DMS79 (cell line): ENCODE results near the gene ASB12.
"Not testable (repeated sequence)": the region's sequence is repeated elsewhere in the genome, so short reads cannot be mapped to it uniquely, and the experiment has no call there.

Experiments used
- DNase-seq: peaks from one replicate; lab custom pipeline; 2025; lab: John Stamatoyannopoulos, UW

Gene ASB12

DNA sequence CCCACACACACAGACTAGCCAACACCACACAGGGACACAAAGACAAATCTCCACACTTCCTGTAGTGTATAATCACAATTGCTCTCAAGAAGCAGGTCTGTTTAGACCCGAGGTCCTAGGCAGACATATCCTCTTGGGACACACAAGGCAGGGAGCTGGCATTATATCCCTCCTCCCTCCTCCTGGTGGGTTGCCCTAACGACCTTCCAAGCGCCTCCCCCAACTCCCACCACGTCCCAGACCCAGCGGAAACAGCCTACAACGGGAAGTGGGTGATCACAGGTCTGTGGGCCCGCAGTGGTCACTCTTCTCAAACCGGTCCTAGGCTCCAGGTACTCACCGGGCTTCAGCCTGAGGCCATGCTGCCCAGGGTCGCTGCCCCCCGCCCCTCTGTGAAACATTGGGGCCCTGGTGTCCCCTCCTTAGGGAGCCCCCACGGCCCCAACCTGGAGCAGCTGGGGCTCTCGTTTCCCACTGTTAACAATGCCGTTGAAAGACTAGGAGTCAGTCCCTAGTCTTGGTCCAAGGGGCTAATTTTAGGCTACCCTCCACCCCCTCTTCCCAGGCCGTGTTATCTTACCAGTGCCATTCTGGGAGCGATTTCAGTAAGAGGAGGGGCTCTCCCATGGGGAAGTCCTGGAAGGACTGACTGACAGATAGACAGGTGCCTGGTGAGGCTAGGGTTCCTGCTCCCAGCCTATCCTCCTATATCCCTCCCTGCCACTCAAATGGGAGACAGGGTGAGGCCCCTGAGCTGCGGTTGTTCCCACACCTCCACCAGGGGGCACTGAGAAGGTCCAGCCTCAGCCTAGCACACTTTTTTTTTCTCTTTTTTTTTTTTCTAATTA is at the start of gene ASB12:
Gene ASB12, minus strand, starts transcription at position 485 of the 848 bp plus-strand sequence. CDS start 4,957 bp downstream, outside the sequence.
- no peak for DNase-seq

DNA sequence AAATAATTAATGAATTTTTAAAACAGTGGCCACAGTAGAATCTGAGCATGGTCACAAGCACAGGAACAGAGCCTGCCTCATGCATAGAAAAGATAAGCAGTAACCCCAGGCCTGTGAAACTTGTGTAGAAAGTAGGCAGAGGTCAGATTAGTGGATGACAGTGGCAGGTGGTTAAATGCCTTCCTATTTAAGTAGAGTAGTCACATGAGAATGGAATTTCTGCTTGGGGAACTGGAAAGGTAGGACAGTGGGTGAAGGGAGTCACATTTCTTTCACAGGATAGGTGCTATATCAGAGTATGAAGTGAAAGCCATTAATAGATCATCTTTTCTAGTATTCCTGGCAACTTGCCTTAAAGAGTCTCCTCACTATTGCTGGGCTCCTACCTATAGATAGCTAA is 34.9 kb upstream of the ASB12 start:
- no peak for DNase-seq

- no peak for DNase-seq
Observed at GRCh38 chrX:64229154-64229553, 1.3 kb downstream of the ASB12 start.

DNA sequence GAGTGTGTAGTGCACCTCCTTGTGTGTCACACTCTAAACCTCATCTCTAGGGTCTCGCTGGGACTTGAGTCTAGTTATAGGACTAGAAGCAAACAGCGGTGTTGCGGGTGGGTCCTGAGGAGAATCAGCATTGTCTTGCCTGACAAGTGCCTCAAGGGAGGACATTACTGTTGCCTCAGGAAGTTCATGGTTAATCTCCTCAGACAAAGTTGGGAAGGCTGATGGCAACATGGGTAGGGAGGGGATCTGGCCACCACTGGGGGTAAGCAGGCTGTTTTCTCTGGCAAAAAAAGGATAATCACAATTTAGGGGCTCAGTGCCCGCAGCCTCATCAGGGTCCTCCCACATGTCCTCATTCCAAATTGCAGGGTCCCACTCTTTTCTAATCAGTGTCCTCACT is 12.4 kb downstream of the ASB12 start:
- DNase-seq = no peak

- DNase-seq = not testable (repeated sequence)
Observed at GRCh38 chrX:64213989-64214388, 16.4 kb downstream of the ASB12 start.

GRCh38 chrX:64206556-64207162 is 23.7 kb downstream of the ASB12 start:
- DNase-seq = no peak

DNA sequence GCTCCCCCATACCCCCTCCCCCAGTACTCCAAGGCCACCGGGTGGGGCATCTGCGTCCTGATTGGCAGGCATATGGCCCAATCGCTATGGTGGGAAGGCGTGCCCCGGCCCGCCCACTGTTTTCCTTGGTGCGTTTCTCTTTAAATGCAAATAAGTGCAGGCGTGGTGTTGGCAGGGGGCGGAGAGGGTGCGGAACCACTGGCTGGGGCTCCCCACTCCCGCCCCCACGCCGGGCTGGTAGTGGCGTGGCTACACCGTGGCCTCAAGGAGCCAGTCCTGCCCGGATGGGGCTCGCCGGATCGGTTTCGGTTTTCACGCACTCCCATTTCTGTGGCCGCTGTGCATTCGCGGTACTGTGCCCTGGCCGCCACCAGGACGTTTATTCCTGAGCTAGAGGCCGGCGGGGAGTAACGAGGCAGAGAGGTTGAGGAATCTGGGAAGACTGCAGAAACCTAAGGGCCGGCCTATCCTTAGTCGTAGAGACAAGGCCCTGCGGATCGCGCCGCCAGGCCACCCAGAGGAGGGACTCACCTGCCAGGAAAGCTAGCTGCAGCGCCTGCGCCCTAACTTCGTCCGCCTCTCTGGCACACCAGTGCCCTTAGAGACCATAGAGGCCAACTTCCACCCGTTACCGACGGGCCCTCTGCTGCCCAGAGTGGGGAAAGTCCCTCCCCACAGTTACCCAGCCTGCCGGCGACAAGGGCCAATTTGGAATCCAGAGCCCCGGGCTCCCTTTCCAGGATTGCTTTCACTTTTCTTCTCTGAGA is 24.5 kb downstream of the ASB12 start:
- peak; percentile 80 for DNase-seq

- DNase-seq = no peak
Observed at GRCh38 chrX:64205441-64205734, 25.0 kb downstream of the ASB12 start, which contains the start of gene AMER1. Gene AMER1 (minus strand): TSS chrX:64205708. CDS start chrX:64193286, 12,422 bp downstream.

DNA sequence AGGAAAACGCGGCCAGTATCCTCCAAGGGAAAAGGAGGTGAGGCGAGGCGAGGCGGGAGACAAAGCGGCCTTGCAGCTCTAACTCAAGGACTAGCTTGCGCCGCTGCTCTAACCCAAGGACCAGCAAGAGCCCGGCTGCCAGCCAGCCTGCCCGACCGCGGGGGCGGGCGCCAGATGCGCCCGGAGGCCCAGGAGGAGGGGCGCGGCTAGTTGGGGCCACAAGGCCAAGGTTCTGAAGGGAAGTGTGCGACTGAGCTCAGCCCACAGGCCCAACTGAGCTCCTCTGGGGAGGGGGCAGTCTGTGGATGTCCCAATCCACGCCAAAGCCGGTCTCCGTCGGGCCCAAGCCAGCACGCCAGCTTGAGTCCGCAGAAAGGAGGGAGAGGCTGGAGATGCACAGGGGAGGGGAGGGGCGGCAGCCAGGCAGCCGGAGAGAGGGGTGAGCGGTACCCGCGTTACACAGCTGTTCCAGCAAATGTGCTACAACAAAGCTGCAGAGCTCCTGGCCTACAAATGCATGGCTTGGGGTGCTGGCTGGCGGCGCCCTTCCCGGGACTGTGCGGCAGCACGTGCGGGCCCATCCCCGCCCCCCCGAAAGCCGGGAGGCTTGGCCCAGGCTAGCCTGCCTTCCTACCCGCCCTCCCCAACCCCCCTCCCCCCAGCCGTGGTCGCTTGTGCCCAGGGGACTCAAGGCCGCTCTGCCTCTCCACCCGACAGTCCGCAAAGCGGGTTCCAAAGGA is 25.5 kb downstream of the ASB12 start:
- no peak for DNase-seq

GRCh38 chrX:64204252-64204651 is 26.2 kb downstream of the ASB12 start:
- no peak for DNase-seq

- DNase-seq = no peak
Observed at GRCh38 chrX:64202808-64203325, 27.5 kb downstream of the ASB12 start.

DNA sequence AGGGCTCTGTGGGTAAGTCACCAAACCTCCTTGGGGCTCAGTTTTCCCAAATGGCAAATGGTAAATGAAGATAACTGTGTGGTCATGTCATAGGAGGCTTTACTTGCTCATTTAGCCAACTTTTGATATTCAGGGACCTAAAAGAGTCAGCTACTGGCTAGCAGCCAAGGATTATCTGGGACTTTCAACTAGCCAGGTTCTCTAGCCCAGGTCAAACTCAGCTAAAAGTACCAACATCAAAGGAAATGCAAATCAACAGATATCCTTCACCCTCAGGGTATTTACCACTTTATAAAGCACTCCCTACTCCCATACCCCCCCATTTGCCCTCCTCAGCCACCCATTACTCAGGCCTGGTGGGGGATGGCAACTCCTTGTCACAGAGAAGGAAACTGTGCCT is 32.4 kb downstream of the ASB12 start:
- no peak for DNase-seq

GRCh38 chrX:64196606-64197005 is 33.8 kb downstream of the ASB12 start:
- DNase-seq = no peak

DNA sequence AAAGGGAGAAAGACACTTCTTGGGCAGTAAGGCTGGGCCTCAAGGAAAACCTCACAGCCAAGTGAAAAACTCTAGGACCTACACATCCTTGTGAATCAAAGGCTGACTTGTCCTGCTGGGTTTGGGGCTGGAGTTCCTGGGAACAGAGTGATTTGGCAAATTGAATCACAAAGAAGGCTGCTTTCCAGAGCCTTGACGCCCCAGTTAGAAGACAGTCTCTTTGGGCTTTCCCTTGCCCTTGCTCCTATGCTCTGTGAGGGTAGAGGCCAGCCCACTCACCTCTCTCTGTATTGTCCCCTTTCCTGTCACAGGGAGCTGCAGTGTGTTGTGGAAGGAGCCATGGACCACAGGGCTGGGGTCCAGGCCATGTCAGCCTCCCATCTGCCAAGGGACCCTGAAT is 34.5 kb downstream of the ASB12 start:
- no peak for DNase-seq

DNA sequence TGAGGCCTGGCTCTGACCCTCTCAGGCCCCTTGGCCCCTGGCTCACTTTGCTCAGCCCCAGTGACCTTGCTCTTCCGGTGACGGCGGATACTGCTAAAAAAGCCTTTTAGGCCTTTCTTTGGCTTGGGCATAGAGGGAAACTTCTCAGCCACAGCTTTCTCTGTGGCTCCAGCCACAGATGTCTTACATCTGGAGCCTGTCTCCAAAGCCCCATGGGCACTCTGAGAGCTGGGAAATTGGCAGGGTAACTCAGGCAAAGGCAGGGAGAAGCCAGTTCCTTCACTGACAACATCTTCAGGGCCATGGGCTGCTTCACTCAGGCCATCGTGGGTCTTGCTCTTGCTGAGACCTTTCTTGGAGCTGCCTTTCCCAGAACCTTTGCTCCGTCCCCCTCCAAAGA is 37.7 kb downstream of the ASB12 start:
- DNase-seq = no peak

DNA sequence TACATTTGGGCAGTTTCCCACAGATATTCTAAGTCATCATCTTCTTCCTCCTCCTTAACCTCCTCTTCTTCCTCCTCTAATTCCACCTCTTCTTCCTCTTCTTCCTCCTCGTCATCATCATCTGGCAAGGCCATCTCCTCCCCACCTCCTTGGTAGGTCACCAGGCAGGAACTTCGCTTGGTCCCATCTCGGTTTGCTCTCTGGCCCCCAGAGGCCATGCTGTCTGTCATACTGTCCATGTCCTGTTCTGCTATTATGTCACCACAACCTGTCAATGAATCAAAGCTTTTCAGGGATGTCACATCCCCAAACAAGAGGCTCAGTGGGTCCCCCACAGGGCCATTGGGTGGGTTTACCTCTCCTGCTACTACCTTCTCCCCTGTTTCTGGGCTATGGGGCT is 38.4 kb downstream of the ASB12 start:
- DNase-seq = no peak

- no peak for DNase-seq
Observed at GRCh38 chrX:64191281-64192010, 39.0 kb downstream of the ASB12 start.

DNA sequence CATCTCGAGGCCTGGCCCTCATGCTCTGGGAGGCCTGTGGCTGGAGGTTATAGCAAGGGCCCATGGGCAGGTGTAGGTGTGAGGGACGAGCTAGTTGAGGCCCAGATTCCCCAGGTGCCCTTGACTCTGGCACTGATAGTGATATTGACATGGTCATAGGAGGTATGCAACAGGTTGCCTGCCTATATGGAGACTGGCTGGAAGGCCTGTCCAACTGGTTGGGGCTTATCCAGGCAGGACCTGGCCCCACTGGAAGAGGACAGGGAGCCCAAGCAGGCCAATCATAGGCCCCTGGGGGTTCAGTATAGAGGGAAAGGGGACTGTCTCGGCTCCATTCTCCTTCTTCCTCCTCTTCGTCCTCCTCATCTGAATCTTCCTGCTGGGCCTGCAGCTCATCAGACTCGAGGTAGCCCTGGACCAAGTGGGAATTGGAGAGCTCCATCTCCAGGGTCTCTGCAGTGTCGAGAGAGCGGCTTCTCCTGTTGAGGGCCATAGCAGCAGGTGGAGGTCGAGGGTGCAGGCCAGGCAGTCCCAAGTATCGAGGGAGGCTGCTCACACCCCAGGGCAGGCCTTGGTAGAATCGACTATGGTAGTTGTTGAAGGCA is 40.2 kb downstream of the ASB12 start:
- DNase-seq = no peak

DNA sequence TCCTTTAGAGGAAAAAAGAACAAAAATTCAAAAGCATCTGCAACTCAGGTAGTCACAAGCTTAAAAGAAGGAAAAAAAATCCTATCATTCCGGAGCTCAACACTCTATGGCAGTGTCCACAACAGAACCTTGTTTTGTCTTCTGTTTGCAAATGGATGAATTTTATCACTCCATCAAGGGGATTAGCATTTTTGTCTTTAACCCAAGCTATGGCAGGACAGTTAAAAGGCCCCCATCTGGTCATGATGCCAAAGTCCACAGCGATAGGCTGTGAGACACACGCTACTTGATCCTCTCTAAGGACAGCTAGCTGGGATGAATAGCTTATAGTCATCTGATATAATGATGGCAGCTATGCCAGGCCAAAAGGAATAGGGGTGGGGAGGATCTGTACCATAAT is 41.5 kb downstream of the ASB12 start:
- DNase-seq = no peak

DNA sequence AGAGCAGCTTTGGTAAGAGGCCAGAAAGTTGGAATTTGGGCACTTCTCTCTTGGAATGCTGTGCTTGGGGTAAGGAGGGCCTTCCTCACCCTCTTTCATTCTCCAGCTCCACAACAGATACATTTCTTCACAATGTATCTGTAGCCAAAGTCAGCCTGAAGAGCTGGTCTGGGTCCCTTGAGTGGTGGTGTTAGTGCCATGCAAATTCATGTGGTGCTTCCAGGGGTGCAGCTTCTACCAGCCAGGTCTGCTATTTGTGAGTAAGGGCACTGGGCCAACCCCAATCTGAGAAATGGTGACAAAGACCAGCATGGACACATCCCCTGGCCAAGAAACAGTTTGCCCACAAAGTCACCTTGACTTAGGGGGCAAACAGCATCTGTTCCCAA is 42.7 kb downstream of the ASB12 start:
- DNase-seq = no peak
